T-helper 2 cell treated with Interferon-gamma antibody and Interleukin-4, amounts not matched to agents 5 μg/mL and 100 μg/mL, for 36 hours (primary cell): Measurements from ENCODE around the gene ZSCAN30.
"Not testable (repeated sequence)": the region's sequence is repeated elsewhere in the genome, so short reads cannot be mapped to it uniquely, and the experiment has no call there.

ENCODE experiments used
- DNase-seq: peaks from one replicate; pipeline ENCODE4 v3.0.0; 2021; ENCODE audit warnings: low spot score
- H3K27ac Mint-ChIP-seq: one replicate; pipeline ENCODE4 v1.8.0; 2021; ENCODE audit warnings: mild to moderate bottlenecking, mixed read lengths
- H3K27me3 Mint-ChIP-seq: one replicate; pipeline ENCODE4 v1.8.0; 2021; ENCODE audit warnings: low read depth, mixed read lengths
- H3K36me3 Mint-ChIP-seq: one replicate; pipeline ENCODE4 v1.8.0; 2021; ENCODE audit warnings: low read depth, mixed read lengths
- H3K4me1 Mint-ChIP-seq: one replicate; pipeline ENCODE4 v1.8.0; 2021; ENCODE audit warnings: low read depth, mixed read lengths
- H3K4me3 Mint-ChIP-seq: one replicate; pipeline ENCODE4 v1.8.0; 2022; ENCODE audit warnings: mild to moderate bottlenecking, moderate library complexity, mixed read lengths
- H3K9me3 Mint-ChIP-seq: one replicate; pipeline ENCODE4 v1.8.0; 2021; ENCODE audit warnings: mixed read lengths

Gene ZSCAN30

DNA sequence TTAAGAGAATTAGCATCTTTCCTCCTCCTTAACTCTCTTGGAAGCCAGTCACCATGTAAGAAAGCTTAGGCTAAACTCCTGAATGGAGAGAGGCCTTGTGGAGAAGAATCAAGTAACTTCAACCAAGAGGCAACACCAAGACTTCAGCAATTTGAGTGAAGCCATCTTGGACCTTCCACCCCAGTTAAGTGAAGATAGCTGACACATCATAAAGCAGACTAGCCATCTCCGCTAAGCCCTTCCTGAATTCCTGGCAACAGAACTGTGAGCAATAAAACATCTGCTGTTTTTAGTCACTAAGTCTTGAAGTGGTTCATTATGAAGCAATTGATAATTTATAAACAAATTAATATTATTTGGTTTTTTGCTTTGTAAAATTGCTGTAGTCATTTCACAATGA is 50.7 kb downstream of the ZSCAN30 start:
- peaks cover 11% of the 10 kb centered on the region for H3K9me3 Mint-ChIP-seq
- DNase-seq: no peak
- H3K4me3 Mint-ChIP-seq: no peak overlapping the region
- H3K36me3 Mint-ChIP-seq: peaks cover 24% of the 10 kb centered on the region
- no peak overlapping the region for H3K27ac Mint-ChIP-seq
- peaks cover 7% of the 10 kb centered on the region for H3K4me1 Mint-ChIP-seq
- no peaks in the 10 kb centered on the region for H3K27me3 Mint-ChIP-seq

- Mint-ChIP-seq H3K4me3 (no peak overlapping the region), H3K4me1 (peaks cover 7% of the 10 kb centered on the region), H3K36me3 (no peaks in the 10 kb centered on the region), H3K9me3 (no peaks in the 10 kb centered on the region), H3K27me3 (peaks cover 4% of the 10 kb centered on the region), H3K27ac (no peak overlapping the region)
- no peak for DNase-seq
Measured at GRCh38 chr18:35236571-35237363, 53.3 kb downstream of the ZSCAN30 start.

GRCh38 chr18:35231052-35231451 is 59.0 kb downstream of the ZSCAN30 start:
- H3K27me3 Mint-ChIP-seq: peaks cover 6% of the 10 kb centered on the region
- H3K4me3 Mint-ChIP-seq: peak overlapping the region; percentile 72
- H3K27ac Mint-ChIP-seq: no peak overlapping the region
- peak; percentile 59 for DNase-seq
- H3K4me1 Mint-ChIP-seq: peaks cover 3% of the 10 kb centered on the region
- H3K9me3 Mint-ChIP-seq: no peaks in the 10 kb centered on the region
- H3K36me3 Mint-ChIP-seq: no peaks in the 10 kb centered on the region

GRCh38 chr18:35227254-35227653 is 62.8 kb downstream of the ZSCAN30 start:
- no peaks in the 10 kb centered on the region for H3K9me3 Mint-ChIP-seq
- no peak overlapping the region for H3K27ac Mint-ChIP-seq
- DNase-seq: no peak
- H3K4me1 Mint-ChIP-seq: peaks cover 3% of the 10 kb centered on the region
- H3K27me3 Mint-ChIP-seq: peaks cover 17% of the 10 kb centered on the region
- no peak overlapping the region for H3K4me3 Mint-ChIP-seq
- no peaks in the 10 kb centered on the region for H3K36me3 Mint-ChIP-seq

- H3K4me1 Mint-ChIP-seq: no peaks in the 10 kb centered on the region
- no peak for DNase-seq
- H3K27me3 Mint-ChIP-seq: peaks cover 15% of the 10 kb centered on the region
- no peaks in the 10 kb centered on the region for H3K9me3 Mint-ChIP-seq
- H3K27ac Mint-ChIP-seq: no peak overlapping the region
- no peaks in the 10 kb centered on the region for H3K36me3 Mint-ChIP-seq
- H3K4me3 Mint-ChIP-seq: no peak overlapping the region
Measured at GRCh38 chr18:35223797-35224196, 66.2 kb downstream of the ZSCAN30 start.

- Mint-ChIP-seq H3K9me3 (no peaks in the 10 kb centered on the region), H3K4me3 (no peak overlapping the region), H3K4me1 (no peaks in the 10 kb centered on the region), H3K27ac (no peak overlapping the region), H3K27me3 (peaks cover 15% of the 10 kb centered on the region), H3K36me3 (no peaks in the 10 kb centered on the region)
- DNase-seq: no peak
Measured at GRCh38 chr18:35220424-35220823, 69.6 kb downstream of the ZSCAN30 start.

GRCh38 chr18:35219331-35219730 is 70.7 kb downstream of the ZSCAN30 start:
- H3K9me3 Mint-ChIP-seq, DNase-seq, H3K4me1 Mint-ChIP-seq, H3K27ac Mint-ChIP-seq, H3K4me3 Mint-ChIP-seq, H3K36me3 Mint-ChIP-seq: not testable (repeated sequence)
- peaks cover 13% of the 10 kb centered on the region for H3K27me3 Mint-ChIP-seq

- not testable (repeated sequence) for H3K27me3 Mint-ChIP-seq, H3K36me3 Mint-ChIP-seq, H3K4me3 Mint-ChIP-seq, H3K9me3 Mint-ChIP-seq, H3K4me1 Mint-ChIP-seq, H3K27ac Mint-ChIP-seq, DNase-seq
Measured at GRCh38 chr18:35216611-35217010, 73.4 kb downstream of the ZSCAN30 start.

DNA sequence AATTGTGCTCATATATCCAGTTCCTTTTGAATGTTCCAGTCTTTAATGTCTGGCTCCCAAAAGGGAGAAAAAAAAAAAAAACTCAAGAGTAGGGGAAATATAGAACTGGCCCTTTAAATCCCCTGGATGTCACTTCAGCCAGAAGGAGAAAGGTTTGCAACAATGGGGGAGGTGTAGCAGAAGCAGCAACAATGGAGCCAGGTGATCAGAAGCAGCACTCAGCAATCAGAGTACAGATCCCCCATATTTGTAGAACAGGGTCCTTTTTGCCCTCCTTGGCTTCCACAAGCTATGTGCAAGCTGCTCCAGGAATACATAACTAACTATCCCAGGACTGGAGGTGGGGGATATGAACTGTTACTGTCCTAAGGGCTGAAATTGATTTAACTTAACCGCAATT is 75.0 kb downstream of the ZSCAN30 start:
- H3K4me1 Mint-ChIP-seq: no peaks in the 10 kb centered on the region

DNA sequence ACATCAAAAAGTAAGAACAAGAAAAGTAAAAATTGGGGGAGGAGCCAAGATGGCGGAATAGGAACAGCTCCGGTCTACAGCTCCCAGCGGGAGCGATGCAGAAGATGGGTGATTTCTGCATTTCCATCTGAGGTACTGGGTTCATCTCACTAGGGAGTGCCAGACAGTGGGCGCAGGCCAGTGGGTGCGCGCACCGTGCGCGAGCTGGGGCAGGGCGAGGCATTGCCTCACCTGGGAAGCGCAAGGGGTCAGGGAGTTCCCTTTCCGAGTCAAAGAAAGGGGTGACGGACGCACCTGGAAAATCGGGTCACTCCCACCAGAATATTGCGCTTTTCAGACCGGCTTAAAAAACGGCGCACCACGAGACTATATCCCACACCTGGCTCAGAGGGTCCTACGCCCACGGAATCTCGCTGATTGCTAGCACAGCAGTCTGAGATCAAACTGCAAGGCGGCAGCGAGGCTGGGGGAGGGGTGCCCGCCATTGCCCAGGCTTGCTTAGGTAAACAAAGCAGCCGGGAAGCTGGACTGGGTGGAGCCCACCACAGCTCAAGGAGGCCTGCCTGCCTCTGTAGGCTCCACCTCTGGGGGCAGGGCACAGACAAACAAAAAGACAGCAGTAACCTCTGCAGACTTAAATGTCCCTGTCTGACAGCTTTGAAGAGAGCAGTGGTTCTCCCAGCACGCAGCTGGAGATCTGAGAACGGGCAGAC is 84.1 kb downstream of the ZSCAN30 start:
- not testable (repeated sequence) for H3K4me3 Mint-ChIP-seq, H3K4me1 Mint-ChIP-seq
- H3K9me3 Mint-ChIP-seq: peaks cover 10% of the 10 kb centered on the region

More for the DNA sequence above, 75.0 kb downstream of the ZSCAN30 start:
- H3K27me3 Mint-ChIP-seq: peaks cover 2% of the 10 kb centered on the region
- no peak overlapping the region for H3K4me3 Mint-ChIP-seq
- no peaks in the 10 kb centered on the region for H3K36me3 Mint-ChIP-seq
- no peak overlapping the region for H3K27ac Mint-ChIP-seq
- no peaks in the 10 kb centered on the region for H3K9me3 Mint-ChIP-seq
- no peak for DNase-seq

GRCh38 chr18:35205199-35205712 is 84.8 kb downstream of the ZSCAN30 start:
- no peaks in the 10 kb centered on the region for H3K36me3 Mint-ChIP-seq
- peaks cover 10% of the 10 kb centered on the region for H3K9me3 Mint-ChIP-seq
- H3K4me1 Mint-ChIP-seq: no peaks in the 10 kb centered on the region
- no peak overlapping the region for H3K4me3 Mint-ChIP-seq
- no peak for DNase-seq
- no peak overlapping the region for H3K27ac Mint-ChIP-seq
- no peaks in the 10 kb centered on the region for H3K27me3 Mint-ChIP-seq

More for the DNA sequence above, 84.1 kb downstream of the ZSCAN30 start:
- not testable (repeated sequence) for H3K36me3 Mint-ChIP-seq, H3K27ac Mint-ChIP-seq, DNase-seq, H3K27me3 Mint-ChIP-seq

DNA sequence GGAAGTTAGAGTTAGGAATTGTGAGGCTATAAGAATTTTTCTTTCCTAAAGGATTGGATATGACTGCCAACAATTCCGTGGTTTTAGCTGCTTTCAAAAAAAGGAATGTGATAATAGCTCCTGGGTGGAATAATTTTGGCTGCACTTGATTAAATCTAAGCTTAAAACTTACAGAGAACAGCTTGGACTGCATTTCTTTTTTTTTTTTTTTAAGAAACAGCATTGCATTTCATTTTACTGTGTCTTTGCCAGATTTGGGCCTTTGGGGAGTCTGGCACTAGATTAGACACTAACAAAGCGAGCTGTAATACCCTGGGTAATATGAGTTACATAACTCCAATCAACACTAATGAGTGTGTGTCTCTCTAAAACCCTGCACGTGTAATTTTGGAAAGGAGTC is 87.0 kb downstream of the ZSCAN30 start:
- Mint-ChIP-seq H3K4me1 (no peaks in the 10 kb centered on the region), H3K9me3 (peaks cover 10% of the 10 kb centered on the region), H3K27me3 (no peaks in the 10 kb centered on the region), H3K4me3 (no peak overlapping the region), H3K27ac (no peak overlapping the region), H3K36me3 (no peaks in the 10 kb centered on the region)
- no peak for DNase-seq

DNA sequence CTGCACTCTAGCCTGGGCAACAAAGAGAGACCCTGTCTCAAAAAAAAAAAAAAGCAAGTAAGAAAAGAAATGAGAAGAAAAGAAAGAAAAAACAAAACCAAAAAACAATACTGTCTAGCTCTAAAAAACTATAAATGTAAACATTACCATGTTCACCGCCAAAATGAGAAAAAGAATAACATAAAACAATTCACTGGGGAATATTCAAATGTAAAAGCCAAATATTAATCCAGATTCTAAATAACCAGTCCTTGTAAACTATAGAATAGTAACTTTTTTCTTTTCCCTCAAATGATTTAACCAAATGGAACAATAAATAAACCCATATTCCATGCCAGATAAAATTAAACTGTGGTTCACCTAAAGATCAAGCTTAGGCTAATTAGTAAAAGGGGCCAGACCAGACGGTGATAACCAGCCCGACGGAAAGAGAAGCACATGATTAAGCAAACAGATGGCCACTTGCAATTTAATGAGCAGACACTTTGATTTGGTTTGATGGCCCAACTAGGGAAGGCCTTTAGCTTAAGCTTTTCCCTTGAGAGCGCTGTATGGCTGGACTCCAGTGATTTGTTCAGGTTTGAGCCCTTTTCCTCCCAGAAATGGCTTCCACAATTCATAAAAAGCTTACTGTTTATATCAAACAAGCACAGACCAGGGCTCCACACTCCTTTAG is 88.6 kb downstream of the ZSCAN30 start:
- Mint-ChIP-seq H3K4me3 (no peak overlapping the region), H3K27me3 (no peaks in the 10 kb centered on the region), H3K9me3 (peaks cover 10% of the 10 kb centered on the region), H3K4me1 (no peaks in the 10 kb centered on the region), H3K36me3 (no peaks in the 10 kb centered on the region), H3K27ac (no peak overlapping the region)
- no peak for DNase-seq
